Non-pigmented ciliary epithelial cell (primary cell): ENCODE measurements around the gene HSF5.

ENCODE experiments used
- DNase-seq: peaks from one replicate; pipeline ENCODE4 v3.0.0-alpha.2; 2010; ENCODE audit warnings: low read depth

HSF5 gene

DNA sequence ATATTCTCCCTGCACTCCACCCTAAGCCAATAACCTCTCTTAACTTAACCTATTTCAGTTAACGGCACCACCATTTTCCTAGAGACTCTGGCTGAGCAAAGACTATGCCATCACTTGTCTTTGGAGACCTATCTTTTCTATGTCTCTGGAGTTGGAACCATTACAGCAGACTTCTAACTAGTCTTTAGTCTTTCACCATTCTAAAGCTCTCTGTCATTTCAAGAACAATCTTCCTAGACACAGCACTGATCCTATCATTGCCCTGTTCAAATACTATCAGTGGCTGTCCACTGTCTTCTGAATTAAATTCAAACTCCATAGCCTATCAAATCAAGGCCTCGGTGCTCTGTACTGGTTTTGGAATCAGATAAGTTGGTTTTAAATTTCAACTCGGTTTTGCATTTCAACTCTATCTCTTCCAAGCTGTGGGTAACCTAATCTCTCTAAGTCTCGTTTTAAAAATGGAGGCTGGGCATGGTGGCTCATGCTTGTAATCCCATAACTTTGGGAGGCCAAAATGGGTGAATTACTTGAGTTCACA lies 102.8 kb downstream of the HSF5 start:
- DNase-seq, result no peak

DNA sequence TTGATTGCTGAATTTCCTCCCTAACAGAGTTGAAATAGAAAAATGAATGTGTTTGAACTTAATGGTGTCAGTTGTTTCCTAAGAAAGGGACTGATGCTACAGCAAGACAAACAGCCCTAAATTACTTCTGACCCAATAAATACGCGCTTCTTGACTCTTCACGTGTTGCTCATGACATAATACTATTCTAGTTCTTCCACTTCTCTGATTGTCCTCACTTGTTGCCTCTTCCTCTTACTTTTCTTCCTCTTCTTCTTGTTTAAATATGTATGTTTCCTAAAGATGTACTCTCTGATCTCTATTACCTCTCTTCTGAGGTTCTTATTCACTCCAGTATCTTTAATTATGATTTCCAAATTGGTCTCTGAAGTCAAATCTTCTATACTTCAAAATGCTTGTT lies 103.3 kb downstream of the HSF5 start:
- DNase-seq, result no peak

DNA sequence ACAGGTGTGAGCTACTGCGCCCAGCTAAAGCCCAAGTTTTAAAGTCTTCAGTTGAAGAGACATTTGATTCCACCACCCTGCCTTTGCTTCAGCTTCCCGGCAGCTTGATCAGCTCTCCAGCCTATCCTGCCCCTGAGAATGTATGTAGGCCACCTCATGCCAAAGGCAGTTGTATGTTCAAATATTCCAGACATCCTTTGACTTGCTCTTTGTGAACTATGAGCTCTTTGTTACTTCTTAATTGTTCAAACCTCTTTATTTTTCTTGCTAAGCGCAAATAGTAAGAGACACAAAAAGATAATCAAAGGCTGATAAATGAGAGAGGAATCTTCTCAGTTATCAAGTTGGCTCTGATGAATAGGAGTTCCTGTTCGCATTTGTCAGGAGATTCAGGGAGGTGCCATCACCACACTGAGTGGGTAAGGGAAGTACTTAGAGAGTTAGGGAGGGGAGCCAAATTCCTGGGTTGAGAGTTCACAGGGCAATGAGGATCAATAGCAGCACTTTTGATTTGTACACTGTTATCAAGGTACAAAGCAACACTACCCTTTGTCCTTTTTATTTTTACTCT lies 104.2 kb downstream of the HSF5 start:
- DNase-seq, result no peak

DNA sequence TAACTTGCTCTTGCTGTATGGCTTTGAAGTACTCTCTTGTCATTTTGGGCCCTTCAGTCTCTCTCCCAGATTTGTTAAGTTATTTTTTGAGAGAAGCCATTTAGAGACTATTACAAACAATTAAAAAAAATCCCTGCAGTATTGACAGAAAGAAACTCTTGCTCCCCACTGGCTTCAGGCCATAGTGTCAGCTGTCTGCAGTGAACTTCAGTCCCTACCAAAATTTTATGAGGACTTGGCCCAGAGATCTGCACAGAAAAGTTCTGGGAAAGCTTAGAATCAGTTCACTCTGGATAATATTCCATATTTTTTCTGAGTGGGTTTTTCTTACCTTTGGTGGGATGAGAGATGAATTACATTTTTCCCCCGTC lies 105.4 kb downstream of the HSF5 start:
- DNase-seq, result no peak

DNA sequence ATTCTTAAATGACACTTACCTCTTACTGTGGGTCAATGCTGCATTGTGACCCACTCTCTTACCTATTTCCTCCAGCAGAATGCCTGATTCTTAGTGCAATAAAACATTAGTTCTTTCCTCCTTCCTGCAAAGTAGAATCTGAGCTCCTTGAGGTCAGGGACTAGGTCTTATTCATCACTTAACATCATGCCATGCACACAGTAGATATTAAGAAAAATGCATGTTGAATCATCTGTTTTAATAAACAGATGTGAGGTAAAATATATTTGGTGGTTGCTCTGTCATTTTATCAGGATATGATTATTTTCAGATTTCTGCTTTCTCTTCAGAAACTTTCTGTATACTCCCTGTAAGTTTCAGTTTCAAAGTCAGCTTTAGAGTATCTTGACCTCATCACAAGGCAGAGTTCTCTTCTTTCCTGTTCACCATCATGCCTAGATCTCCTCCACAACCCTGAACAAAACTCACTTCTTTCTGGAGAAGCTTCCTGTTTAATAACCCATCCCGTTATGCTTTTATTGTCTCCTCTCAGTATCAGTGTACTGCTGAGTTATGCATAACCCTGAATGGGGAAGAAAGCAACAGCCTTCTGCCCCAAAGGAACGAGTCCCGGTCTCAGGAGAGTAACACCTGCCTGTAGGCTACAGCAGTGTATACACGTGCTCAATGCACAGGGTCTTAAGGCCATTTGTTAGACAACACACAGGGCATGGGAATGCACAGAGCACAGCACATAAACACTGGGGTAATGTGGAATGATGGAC lies 105.9 kb downstream of the HSF5 start:
- DNase-seq, result no peak

DNA sequence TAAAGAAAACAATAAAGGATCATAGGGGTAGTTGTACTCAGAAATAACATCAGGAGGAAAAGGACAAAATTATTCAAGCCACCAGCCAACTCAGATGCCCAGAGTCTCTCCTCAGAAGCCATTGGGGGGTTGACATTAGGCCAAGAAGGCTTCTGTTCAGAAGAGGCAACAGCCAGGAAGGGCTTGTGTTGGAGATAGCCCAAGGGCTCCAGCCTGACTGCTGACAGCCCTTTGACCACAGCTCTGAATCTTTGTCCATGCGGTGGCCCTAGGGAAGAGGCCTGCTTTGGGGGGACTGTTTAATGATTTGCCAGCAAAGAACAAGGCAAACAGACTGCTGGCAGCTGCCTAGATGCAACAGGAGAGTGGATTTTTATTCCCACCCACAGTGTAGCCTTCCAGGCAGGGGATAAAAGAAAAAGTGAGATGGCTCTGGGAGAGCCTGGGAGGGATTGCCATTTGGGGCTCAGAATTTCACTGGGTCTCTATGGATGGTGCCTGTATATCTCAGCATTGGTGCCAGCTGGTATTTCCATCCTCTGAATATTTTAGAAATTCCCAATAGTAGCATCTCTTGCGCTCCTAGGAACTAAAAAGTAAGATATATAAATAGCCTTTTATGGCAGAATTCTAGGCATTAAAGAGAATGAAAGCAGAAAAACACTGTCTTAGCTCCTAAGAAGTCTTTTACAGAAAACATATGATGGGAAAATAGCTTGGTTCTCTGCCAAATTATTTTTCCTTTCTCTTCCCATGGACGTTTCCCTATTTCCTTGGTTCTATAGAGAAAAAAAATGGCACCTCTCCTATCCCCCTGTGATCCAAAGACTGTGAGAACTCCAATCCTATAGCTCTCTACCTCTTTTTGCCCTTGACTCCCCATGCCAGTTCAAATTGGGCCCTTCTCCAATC lies 106.8 kb downstream of the HSF5 start:
- no peak for DNase-seq

DNA sequence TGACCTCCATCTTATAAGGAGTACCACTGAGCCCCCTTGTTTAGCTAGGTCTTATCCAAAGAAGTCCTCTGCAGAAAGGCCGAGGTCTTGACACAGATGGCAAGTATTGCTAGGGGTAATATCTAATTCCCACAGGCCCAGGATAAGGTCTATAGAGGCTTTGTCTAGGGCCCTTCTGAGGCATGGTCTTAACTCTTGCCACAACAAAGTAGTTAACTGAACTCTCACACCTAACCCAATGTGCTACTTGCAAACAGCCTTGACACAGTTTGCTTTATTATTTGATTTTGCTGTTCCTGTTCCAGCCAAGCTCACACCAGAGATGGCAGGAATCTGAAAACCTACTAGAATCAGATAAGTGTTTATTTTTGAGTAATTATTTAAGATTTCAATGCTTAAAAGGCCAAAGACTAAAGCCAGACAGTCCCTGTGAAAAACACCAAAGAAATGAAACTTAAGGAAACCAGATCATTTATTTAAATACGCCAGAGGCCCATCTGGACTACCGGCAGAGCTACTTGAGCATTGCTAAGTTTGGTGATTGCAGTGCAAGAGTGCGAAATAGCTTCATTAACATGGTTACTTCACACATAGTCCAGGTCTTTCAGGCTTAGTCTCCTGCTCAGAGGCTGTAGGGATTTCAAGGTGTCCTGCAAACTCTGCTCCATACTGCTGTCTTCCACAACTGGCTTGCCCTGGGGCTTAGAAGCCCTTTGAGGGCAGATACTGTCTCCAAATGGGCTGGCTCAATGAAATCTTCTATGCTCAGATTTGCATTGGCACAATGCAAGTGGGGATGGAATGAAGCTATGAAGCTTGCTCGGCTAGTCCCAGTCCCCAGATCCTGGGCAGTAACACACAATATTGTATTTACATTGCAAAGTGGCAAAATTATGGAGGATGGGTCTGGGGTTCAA lies 107.7 kb downstream of the HSF5 start:
- no peak for DNase-seq

DNA sequence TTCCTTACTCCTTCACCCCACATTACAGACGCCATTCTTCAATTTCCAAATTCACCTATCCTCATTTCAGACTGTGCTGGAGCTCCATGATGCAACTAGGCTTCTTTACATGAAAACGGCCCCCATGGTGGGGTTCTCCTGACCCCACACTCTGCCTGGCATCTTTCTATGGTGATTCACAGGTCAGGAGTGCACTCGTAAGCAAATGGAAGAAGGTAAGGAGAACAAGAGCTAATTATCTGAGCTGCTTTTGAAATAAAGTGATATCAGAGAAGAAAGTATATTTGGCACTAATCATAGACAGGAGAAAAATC lies 108.7 kb downstream of the HSF5 start:
- no peak for DNase-seq

DNA sequence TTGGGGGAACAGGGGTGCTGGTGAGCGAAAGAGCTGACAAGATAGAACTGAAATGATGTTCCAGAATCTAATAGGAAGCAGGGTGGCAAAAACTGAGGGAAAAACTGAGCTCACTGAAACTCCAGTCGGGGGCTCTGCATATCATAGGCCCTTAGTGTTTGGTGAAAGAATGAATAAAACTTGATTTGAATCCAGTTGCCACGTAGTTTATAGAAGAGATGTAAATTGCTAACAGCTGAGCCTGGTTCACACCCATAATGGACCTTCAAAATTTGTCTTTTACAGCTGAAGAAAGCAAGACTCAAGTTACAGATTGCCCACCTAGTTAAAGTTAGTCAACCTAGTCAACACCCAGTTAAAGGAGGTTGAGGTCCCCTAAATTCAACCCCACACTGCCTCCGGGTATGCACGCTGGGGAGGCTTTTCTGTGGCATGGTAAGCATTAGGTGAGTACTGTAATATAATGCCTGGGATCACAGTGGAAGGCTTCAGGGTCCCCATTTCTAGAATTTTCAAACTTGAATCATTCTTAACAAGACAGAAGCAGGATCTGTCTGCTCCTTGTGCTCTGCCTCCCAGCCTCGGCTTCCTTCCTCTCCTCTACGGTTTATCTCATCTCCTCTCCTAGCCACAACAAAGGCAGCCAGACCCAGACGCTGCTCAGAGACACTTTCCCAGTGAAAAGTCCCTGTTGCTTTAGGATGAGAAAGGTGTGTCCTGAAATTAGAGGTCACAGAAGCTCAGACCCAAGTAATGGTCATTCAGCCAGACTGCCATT lies 109.3 kb downstream of the HSF5 start:
- no peak for DNase-seq

DNA sequence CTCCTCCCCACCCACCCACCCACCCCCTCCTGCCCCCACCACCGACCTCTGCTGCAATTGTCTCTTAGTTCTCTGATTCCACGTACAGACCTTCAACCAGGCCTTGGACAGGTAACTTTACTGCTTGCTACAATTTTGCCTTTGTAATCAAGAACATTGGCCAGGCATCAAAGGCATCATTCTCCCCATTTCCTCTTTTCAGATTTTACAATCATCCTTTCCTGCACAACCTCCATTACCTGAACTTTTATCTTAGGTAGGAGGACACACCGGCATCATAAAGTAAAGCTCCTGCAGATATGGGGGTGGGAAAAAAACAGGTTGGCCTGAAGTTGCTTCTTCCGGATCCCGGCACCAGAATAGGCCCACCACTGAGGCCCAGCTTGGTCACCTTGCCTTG lies 110.5 kb downstream of the HSF5 start:
- DNase-seq, result no peak

DNA sequence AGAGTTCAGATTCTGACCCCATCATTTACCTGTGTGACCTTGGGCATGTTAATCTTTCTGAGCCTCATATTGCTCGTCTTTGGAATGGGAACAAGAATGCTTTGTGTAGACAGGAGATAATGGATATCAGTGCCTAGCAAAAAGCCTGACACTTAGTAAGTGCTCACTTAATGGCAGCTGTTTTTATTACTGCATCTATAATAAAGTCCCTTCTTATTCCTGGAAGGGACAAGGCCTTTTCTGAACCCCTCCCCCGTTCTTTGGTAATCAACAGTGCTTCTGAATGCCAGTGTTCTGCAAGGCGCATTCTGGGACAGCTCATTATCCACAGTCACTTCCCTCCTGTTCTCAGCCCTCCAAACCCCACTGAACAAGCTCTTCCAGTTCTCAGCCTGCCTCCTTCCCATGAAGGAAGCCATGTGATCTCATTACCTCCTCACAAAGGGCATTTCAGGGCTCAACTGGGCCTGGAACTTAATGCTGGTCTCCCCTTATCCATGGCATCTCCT lies 111.1 kb downstream of the HSF5 start:
- no peak for DNase-seq

DNA sequence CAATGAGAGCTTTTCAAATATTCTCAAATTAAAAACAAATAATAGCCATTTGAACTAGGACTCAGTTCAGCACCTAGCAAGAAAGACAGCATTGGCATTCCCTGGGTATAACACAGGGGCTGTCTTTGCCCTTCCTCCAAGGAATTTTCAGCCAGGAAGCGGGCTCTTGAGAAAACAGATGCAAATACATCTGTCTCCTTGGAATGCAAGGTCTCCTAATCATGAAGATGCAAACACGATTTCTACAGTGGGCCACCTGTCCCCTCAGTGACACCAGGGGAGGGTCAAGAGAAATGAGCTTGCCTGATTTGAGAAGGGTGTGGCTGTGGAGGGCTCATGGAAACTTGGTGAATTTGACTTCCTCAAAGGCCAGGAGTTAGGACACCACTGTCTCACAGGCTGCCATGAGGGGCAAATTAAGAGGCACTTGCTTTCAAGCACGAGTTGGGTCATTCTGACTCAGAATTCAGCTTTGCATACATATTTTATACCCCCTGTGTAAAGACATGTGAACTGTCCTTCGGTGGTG lies 111.7 kb downstream of the HSF5 start:
- DNase-seq, result no peak

DNA sequence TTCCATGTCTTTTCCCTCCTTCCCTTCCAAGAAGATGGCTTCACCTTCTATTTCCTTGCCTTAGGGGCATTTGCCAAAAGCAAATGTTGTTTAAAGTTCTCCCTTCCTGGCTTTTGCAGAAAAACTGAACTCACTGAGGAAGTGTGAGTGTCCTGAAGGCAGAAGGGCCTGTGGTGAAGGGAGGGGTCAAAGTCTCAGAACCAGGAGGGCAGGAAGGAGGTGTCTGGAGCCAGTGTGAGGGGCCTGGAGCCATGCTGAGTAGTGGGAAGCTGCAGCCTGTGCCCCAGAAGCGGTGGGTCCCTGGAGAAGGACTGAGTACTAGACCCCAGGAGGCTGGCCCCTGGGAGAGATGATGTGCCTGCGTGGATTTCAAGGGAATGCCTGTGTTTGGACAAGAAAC lies 112.4 kb downstream of the HSF5 start:
- no peak for DNase-seq

DNA sequence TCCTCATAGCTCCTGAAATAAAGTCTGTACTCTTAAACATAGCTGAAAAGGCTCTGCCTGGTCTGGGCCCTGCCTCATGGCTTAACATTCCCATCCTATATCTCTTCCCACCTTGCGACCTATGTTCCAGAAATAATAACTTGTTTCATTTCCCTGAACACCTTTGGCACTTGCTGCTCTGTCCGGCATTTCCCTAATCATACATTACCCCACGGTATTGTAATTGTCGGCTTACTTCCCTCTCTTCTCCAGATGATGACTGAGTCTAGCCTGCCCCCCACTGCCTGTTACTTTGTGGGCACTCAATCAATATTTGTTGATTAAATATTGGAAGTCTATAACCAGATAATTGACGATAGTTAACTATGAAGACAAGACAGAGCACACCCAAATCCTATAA lies 113.0 kb downstream of the HSF5 start:
- no peak for DNase-seq

DNA sequence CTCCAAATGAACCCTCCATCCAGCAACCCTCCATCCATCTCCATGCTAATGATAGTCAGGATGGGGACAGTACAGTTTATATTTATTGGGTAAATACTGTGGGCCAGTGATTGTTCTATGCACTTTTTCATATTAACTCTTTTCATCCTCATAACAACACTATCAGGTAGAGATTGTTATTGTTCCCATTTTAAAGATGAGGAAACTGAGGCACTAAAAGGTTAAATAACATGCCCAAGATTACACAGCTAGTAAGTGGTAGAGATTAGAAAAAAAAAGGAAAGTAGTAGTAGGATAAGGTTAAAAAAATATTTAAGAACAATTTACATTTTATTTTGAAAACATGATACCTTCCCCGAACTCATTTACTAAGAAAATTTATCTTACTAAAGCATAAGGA lies 114.3 kb downstream of the HSF5 start:
- no peak for DNase-seq

DNA sequence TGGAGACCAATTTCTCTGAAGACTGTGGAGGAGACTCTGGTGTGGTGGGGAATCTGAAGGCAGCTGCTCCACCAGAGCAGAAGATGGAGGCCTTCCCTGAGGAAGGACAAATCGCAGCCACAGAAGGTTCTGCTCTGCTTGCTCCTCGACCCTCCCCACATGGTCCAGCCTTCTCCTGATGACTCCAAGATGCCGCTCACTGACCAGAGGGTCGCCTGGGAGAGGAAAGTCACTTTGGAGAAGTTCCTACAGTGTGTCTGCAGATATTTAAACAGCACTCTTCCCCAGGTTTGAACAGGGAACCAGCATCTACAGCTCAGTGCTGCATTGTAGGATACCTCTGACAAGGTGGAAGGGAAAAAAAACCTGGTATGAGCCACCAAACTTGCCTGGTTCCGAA lies 115.2 kb downstream of the HSF5 start:
- no peak for DNase-seq

DNA sequence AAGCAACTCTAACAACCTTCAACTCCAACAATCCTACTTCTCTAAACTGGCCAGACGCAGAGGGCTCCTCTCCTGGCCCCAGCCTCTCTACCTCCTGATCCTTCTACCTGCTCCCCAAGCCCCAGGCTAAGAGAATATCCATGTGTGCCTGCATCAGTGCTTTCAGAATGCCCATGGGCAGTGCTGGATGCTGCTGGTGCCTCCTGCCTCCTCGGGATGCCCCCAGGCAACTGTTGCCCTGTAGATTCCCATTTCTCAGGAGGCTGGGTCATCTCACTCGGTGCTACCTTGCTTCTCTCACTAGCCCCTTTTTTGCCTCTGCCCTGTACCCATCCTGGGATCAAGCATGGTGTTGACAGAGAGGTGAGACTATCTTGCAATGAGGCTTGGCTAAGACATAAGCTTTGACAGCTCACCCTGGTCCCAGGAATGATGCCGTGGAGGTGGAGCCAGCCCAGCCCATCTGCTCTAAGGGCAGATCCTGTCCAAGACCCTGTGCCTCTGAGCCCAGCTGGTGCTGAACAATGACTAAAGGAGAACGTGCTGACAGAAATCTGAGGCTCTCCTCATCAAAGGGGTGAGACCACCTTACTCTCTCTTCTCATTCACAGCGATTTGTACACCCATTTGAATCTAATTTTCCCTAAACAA lies 116.8 kb downstream of the HSF5 start:
- DNase-seq, result no peak

DNA sequence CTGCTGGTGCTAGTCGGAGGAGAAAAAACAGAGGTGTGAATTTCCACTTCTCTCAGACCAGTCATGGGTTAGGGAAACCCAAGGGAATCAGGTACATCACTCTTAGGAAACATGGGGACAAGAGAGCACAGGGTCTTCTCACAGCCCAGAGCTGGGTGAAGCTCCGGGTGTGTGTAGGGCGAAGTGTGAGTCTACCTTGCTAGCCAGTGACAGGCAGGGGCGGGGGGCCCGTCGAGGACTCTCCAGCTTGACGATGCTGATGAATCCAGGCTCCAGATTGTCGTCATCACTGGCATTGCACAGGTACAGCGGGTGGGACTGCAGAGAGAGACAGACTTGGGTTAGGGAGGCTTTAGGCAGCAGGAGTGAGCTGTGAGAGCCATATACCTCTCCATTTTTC lies 117.5 kb downstream of the HSF5 start:
- no peak for DNase-seq

DNA sequence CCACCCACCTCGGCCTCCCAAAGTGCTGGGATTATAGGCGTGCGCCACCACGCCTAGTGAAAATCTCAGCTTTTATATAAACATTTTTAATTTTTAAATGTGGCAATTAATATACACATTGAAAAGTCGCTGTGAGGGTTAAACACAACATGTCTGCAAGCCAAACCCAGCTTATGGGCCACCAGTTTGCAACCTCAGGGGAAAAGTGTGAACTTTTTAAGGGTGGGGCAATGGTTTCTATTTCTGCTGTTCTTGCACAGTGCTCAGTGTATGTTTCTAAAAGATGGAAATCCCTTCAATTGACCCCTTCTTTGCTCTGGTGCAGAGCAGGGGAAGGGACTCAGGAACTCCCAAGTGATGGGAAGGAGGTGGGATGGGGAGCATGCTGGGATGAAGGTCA lies 117.9 kb downstream of the HSF5 start:
- no peak for DNase-seq
